Measurements from ENCODE around the gene CDH4.

Gene CDH4

DNA sequence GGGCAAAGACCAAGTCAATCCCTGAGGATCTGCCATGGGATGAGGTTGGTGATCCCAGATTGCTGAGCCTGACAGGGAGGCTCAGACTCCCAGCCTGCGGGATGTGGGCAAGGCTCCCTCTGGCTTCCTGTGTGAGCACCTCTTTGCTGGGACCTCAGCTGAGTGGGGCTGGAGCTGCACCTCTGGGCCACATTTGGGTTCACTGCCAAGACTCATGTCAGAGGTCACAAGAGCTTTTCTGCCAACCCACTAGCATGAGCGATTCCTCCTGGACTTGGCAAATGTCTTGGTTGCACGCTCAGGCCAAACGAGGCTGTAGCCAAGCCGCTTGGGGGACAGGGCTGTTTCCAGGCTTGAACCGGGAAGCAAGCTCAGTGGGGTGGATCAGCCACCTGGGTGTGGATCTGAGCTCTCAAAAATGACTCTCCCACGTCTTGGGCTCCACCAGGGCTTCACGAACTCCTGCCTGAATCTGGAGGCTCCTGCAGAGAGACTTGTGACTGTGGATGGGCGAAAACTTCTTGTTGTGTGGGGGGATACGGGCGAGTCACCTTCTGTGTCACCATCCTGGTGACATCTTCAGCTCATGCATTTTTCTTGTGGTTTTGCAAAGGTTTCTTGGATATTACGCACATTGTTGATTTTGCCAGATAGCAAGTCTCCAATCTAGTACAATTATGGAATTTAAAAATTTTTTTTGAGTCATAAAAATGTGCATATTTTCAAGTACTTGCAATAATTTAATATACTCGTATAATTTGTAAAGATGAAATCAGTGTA, 359.5 kb downstream of the CDH4 start:
- intact Hi-C loops (cut with micrococcal nuclease): no loop called here
- H3K36me3 Mint-ChIP-seq (ENCODE audit: low read depth): no peaks in the 10 kb centered on the region
- H3K4me3 Mint-ChIP-seq: no peak overlapping the region
- H3K27ac Mint-ChIP-seq: no peak overlapping the region
- H3K9me3 Mint-ChIP-seq: no peaks in the 10 kb centered on the region
- no peaks in the 10 kb centered on the region for H3K4me1 Mint-ChIP-seq (ENCODE audit: low read depth)
- no peaks in the 10 kb centered on the region for H3K27me3 Mint-ChIP-seq

DNA sequence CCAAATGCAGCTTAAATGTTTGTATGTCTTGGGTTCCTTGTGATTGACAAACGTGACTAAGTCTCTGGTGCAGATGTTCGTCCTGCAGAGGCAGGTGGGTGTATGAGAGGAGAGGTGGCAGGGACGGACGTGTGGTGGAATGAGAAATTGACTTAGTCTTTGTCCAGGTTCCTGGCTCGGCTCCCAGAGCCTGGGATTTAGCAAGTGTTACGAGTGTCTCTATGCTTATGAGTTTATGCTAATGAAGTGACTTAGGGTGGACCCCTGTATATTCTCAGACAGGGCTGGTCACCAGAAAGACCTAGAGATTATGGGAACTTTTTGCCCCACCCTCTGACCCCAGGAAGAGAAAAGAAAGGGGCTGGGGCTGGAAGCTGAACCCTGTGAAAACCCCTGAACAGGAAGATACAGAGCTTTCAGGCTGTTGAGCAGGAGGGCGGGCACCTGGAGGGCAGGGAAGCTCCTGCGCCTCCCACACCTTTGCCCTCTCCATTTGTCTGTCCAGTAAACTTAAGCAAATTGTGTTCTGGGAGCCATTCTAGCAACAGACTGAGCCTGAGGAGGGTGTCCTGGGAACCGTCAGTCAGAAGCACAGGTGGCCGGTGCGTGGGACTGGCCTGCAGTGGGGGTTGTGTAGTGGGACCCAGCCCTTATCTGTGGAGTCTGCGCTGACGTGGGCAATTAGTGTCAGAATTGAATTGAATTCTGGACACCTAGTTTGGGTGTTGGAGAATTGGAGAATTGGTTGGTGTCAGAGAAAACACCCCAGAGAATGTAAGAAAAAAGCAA, 362.1 kb downstream of the CDH4 start:
- H3K4me3 Mint-ChIP-seq: no peak overlapping the region

DNA sequence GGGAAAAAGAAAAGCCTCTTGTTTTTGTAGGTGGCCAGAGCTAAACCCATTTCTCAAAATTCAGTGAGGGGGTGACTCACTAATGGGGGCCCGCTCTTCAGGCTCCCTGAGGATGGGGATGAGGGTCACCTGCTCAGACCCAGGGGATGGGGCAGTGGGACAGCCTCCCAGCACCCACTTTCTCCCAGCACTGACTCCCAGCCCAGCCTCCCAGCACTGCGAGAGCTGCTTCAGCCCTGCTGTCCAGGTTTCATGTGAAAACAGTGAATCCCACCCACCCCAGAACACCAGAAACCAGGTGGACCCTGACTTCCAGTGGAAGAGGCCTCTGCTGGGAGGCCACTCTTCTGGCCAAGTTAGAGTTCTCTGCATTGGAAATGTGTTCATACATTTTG, 362.6 kb downstream of the CDH4 start:
- Mint-ChIP-seq H3K27me3 (no peaks in the 10 kb centered on the region), H3K27ac (no peak overlapping the region), H3K36me3 (ENCODE audit: low read depth) (no peaks in the 10 kb centered on the region), H3K9me3 (no peaks in the 10 kb centered on the region), H3K4me1 (ENCODE audit: low read depth) (no peaks in the 10 kb centered on the region), H3K4me3 (no peak overlapping the region)
- intact Hi-C loops (cut with micrococcal nuclease): no loop called here

More for the DNA sequence above, 362.1 kb downstream of the CDH4 start:
- Mint-ChIP-seq H3K27me3 (no peaks in the 10 kb centered on the region), H3K36me3 (ENCODE audit: low read depth) (no peaks in the 10 kb centered on the region), H3K27ac (no peak overlapping the region), H3K4me1 (ENCODE audit: low read depth) (no peaks in the 10 kb centered on the region), H3K9me3 (no peaks in the 10 kb centered on the region)
- intact Hi-C loops (cut with micrococcal nuclease): no loop called here

DNA sequence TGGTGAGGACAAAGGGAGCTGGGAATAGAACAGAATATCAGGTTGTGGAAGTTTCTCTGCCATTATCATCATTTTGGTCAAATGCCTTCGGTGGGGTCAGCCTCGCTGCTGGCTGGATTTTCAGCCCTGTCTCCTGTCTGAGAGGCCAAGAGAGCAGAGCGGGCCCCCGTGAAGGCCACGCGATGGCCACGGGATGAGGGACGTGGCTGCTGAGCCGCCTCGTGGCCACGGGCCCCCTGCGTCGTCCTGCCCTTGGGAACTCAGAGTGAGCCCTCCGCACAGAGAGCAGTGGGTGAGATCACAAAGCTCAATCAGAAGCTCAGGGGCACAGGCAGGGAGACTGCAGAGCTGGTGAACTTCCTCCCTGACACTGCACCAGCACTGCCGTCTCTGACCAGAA, 363.7 kb downstream of the CDH4 start:
- no peaks in the 10 kb centered on the region for H3K36me3 Mint-ChIP-seq (ENCODE audit: low read depth)
- H3K27ac Mint-ChIP-seq: no peak overlapping the region
- no peaks in the 10 kb centered on the region for H3K4me1 Mint-ChIP-seq (ENCODE audit: low read depth)
- no peaks in the 10 kb centered on the region for H3K9me3 Mint-ChIP-seq
- H3K4me3 Mint-ChIP-seq: no peak overlapping the region
- H3K27me3 Mint-ChIP-seq: no peaks in the 10 kb centered on the region
- intact Hi-C loops (cut with micrococcal nuclease): no loop called here

DNA sequence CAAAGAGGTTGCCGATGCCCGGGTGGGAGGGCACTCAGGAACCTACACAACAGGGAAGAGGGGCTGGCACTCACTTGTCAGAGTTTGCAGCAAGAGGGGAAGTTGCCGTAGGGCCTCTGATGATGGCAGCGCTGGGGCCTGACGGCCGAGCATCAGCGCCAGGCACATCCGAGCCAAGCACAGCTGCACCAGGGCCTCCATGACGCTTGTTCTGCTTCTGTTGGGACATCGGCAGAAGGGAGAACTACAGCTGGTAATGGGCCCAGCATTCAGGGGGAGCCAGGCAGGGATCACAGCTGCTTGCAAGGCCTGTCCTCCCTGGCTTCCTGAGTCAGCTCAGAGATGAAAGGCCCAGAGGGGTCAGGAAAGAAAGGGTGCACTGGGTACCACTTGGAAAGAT, 367.7 kb downstream of the CDH4 start:
- Mint-ChIP-seq H3K9me3 (no peaks in the 10 kb centered on the region), H3K4me1 (ENCODE audit: low read depth) (no peaks in the 10 kb centered on the region), H3K27ac (no peak overlapping the region), H3K36me3 (ENCODE audit: low read depth) (no peaks in the 10 kb centered on the region), H3K4me3 (no peak overlapping the region), H3K27me3 (no peaks in the 10 kb centered on the region)
- intact Hi-C loops (cut with micrococcal nuclease): no loop called here

DNA sequence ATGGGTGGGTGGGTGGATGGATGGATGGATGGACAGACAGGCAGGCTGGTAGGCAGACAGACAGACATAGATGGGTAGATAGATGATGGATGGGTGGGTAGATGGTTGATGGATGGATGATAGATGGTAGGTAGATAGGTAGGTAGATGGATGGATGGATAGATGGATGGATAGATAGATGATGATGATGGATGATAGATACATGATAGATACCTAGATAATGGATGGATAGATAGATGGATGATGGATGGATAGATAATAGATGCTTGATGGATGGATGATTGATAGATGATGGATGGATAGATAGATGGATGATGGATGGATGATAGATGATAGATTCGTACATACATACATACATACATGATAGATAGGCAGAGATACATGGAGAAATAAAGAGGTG, 368.1 kb downstream of the CDH4 start:
- no peaks in the 10 kb centered on the region for H3K9me3 Mint-ChIP-seq
- H3K4me3 Mint-ChIP-seq: no peak overlapping the region
- H3K36me3 Mint-ChIP-seq (ENCODE audit: low read depth): no peaks in the 10 kb centered on the region
- intact Hi-C loops (cut with micrococcal nuclease): no loop called here
- H3K4me1 Mint-ChIP-seq (ENCODE audit: low read depth): no peaks in the 10 kb centered on the region
- H3K27ac Mint-ChIP-seq: no peak overlapping the region
- no peaks in the 10 kb centered on the region for H3K27me3 Mint-ChIP-seq

DNA sequence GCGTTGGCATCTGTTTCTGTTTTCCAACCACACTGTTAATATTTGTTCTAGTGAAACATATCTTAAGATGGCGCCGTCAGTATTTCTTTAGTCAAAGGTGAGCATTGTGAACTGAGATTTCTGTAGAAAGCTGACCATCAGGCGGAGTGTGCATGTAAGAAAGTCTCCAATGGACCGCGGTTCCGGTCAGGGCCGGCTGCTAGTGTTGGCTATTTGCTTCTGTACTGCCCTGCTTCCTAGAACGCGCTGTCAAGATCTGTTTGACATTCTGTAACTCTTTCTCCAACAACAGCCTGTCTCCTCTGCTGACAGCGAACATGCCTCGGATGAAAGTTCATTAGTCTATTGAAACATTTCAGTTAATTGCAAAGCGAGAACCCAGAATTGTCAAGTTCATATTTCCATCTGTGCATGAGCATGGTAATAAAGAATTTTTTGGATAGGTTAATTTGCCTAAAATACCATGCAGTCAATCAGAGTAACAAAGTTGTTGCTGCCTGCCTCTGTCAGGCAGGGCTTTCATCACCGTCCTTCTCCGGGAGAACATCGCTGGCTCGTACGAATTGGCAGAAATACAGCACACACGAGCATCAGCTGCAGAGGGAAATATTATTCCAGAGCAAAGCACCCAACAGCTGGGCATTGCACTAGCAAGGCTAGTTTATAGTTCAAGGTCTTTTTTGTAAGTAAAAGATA, 369.1 kb downstream of the CDH4 start:
- Mint-ChIP-seq H3K4me3 (no peak overlapping the region), H3K27me3 (no peaks in the 10 kb centered on the region), H3K27ac (no peak overlapping the region), H3K9me3 (no peaks in the 10 kb centered on the region), H3K36me3 (ENCODE audit: low read depth) (no peaks in the 10 kb centered on the region), H3K4me1 (ENCODE audit: low read depth) (no peaks in the 10 kb centered on the region)
- intact Hi-C loops (cut with micrococcal nuclease): no loop called here

DNA sequence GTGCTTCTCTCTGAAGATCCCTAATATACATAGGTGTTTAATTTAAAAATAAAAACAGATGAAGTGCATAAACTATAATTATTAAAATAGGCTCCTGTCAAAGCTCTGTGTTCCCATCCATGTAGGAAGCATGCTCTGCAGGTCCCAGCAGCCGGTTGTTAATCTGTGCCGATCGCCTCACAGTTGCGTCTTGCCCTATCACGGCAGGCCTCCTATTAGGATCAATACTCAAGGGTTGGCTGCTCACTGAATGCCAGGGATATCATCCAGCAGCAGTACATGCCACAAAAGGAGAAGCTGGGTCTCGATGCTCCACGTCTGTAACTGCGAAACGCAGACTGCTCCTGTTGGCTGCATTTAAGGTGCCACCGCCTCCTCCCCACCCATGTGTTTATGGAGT, 369.8 kb downstream of the CDH4 start:
- Mint-ChIP-seq H3K4me1 (ENCODE audit: low read depth) (no peaks in the 10 kb centered on the region), H3K4me3 (no peak overlapping the region), H3K9me3 (no peaks in the 10 kb centered on the region), H3K27me3 (no peaks in the 10 kb centered on the region), H3K36me3 (ENCODE audit: low read depth) (no peaks in the 10 kb centered on the region), H3K27ac (no peak overlapping the region)
- intact Hi-C loops (cut with micrococcal nuclease): no loop called here

DNA sequence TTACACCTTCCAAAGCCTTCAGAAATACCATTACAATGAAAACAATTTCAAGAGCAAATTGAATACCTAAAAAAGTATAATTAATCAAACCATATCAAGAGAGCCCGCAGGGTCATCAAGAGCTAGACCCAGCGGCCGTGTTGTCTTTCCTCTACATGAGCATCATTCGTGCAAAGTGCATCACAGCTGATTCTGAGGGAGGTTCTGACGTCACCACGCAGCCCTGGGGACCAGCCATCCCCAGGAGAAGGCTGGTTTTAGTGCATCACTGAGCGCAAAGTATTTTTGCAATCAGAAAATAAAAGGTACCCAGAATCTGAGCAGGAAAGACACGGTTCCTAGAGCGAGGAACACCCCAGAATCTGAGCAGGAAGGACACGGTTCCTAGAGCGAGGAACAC, 371.4 kb downstream of the CDH4 start:
- Mint-ChIP-seq H3K4me3 (no peak overlapping the region), H3K4me1 (ENCODE audit: low read depth) (no peaks in the 10 kb centered on the region), H3K27me3 (no peaks in the 10 kb centered on the region), H3K27ac (no peak overlapping the region), H3K36me3 (ENCODE audit: low read depth) (no peaks in the 10 kb centered on the region), H3K9me3 (no peaks in the 10 kb centered on the region)
- intact Hi-C loops (cut with micrococcal nuclease): no loop called here

DNA sequence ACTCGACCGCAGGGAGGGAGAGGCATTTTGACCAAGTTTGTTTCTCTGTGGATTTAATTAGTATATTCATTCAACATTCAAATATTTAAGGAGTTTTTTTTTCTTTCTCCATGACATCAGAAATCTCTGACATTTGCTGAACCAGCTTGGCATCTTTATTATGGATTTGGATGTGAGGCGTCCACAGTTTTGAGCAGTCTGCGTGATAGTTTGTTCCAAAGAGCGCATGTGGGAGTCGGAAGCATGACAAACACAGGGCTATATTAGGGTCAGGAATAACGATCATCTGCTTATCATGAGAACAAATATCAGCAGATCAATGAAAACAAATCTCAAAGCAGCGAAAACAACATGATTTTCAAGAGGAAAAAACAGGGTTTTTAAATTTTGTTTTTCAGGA, 373.2 kb downstream of the CDH4 start:
- Mint-ChIP-seq H3K9me3 (no peaks in the 10 kb centered on the region), H3K27me3 (no peaks in the 10 kb centered on the region), H3K4me3 (no peak overlapping the region), H3K27ac (no peak overlapping the region), H3K36me3 (ENCODE audit: low read depth) (no peaks in the 10 kb centered on the region), H3K4me1 (ENCODE audit: low read depth) (no peaks in the 10 kb centered on the region)
- intact Hi-C loops (cut with micrococcal nuclease): no loop called here

DNA sequence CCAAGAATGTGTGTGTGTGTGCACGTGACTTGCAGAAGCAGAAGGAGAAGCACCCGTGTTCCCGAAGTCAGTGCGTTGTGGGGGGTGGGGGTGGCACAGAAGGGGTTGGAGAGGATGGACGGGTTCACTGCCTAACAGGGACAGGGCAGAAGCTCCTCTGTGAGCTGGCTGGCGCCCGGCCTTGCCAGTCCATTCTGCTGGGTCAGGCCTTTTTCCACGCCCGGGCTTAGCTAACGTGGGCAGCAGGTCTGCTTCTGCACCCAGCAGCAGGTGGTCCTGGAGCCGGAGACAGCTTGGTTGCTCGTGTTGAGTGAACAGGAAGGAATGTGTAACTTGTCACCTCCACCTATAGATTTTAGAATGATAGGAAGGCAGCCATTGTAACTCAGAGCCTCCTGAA, 374.4 kb downstream of the CDH4 start:
- no peaks in the 10 kb centered on the region for H3K4me1 Mint-ChIP-seq (ENCODE audit: low read depth)
- no peak overlapping the region for H3K4me3 Mint-ChIP-seq
- no peak overlapping the region for H3K27ac Mint-ChIP-seq
- intact Hi-C loops (cut with micrococcal nuclease): no loop called here
- H3K9me3 Mint-ChIP-seq: no peaks in the 10 kb centered on the region
- no peaks in the 10 kb centered on the region for H3K36me3 Mint-ChIP-seq (ENCODE audit: low read depth)
- H3K27me3 Mint-ChIP-seq: no peaks in the 10 kb centered on the region

DNA sequence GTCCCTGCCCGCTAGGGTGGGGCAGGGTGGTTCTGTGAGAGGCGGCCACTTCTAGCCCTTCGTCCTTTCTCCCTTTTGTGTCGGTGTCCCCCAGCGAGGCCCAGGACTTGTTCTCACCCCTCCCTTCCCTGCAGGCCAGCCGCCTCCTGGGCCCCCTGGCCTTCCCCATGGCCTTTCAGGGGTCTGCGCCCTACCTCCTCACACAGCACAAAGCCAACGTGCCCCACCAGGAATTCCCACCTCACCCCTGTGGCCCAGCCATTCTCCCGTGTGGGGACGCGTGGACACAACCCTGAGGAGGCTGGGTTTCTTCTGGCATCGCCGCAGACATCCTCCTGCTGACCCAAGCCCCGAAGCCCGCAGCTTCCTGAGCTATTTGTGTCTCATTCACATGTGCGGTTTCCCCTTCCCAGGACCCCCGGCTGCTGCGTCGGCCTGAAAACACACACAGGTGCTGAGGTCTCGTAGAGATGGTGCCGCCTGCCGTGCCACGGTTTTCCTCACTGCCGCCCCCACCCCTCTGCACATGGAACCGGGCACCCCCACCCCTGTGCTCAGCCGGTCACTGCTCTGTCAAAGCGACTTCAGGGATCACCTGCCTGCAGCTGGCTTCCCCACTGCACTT, 375.8 kb downstream of the CDH4 start:
- H3K9me3 Mint-ChIP-seq: no peaks in the 10 kb centered on the region
- H3K27ac Mint-ChIP-seq: no peak overlapping the region
- H3K36me3 Mint-ChIP-seq (ENCODE audit: low read depth): no peaks in the 10 kb centered on the region
- H3K4me1 Mint-ChIP-seq (ENCODE audit: low read depth): no peaks in the 10 kb centered on the region
- H3K27me3 Mint-ChIP-seq: no peaks in the 10 kb centered on the region
- H3K4me3 Mint-ChIP-seq: no peak overlapping the region
- intact Hi-C loops (cut with micrococcal nuclease): no loop called here

DNA sequence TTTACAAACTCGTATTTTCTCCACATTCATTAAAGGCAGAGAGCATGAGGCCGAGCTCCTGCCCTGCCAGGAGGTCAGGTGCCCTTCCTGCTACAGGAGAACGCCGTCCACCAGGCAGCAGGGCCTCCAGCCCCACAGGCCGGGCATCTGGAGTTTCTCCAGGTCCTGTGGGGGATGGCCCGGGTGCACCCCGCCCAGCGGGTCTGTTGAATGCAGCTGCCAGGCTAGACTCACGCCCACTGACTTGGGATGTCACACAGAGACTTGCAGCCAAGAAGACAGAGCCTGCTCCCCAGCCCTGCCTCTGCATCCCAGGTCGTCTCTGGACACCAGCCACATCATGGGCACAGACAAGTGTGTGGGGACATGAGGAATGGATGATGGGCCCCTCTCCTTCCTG, 376.4 kb downstream of the CDH4 start:
- no peak overlapping the region for H3K4me3 Mint-ChIP-seq
- no peaks in the 10 kb centered on the region for H3K4me1 Mint-ChIP-seq (ENCODE audit: low read depth)
- no peaks in the 10 kb centered on the region for H3K27me3 Mint-ChIP-seq
- H3K9me3 Mint-ChIP-seq: no peaks in the 10 kb centered on the region
- intact Hi-C loops (cut with micrococcal nuclease): no loop called here
- H3K27ac Mint-ChIP-seq: no peak overlapping the region
- H3K36me3 Mint-ChIP-seq (ENCODE audit: low read depth): no peaks in the 10 kb centered on the region

Data from dendritic cell treated with granulocyte-macrophage colony-stimulating factor and Interleukin-4, amounts not matched to agents 40 ng/mL and 50 ng/mL, for 4 days (primary cell).